ENCODE data around the gene MRPL19.

MRPL19 gene

GRCh38 chr2:75632091-75632701 is 14.4 kb upstream of the MRPL19 start:
- FAIRE-seq = no peak
- DNase-seq (ENCODE audit: insufficient read length, low spot score) = no peak
- no peak for TF ChIP-seq CTCF (IDR thresholded peaks at IDR 0.05; ENCODE audit: insufficient read depth, missing control alignments)

- FAIRE-seq = no peak
- no peak for TF ChIP-seq CTCF (IDR thresholded peaks at IDR 0.05; ENCODE audit: insufficient read depth, missing control alignments)
- DNase-seq (ENCODE audit: insufficient read length, low spot score) = no peak
These were observed 13.8 kb upstream of the MRPL19 start for GRCh38 chr2:75632813-75633212.

- DNase-seq (ENCODE audit: insufficient read length, low spot score) (no peak), FAIRE-seq (no peak)
- no peak for TF ChIP-seq CTCF (IDR thresholded peaks at IDR 0.05; ENCODE audit: insufficient read depth, missing control alignments)
These were observed 13.0 kb upstream of the MRPL19 start for GRCh38 chr2:75633620-75634019.

- DNase-seq (ENCODE audit: insufficient read length, low spot score) (no peak), FAIRE-seq (no peak)
- no peak for TF ChIP-seq CTCF (IDR thresholded peaks at IDR 0.05; ENCODE audit: insufficient read depth, missing control alignments)
These were observed 11.6 kb upstream of the MRPL19 start for GRCh38 chr2:75634945-75635344.

GRCh38 chr2:75637568-75637967 is 9.0 kb upstream of the MRPL19 start:
- no peak for FAIRE-seq
- no peak for DNase-seq (ENCODE audit: insufficient read length, low spot score)
- no peak for TF ChIP-seq CTCF (IDR thresholded peaks at IDR 0.05; ENCODE audit: insufficient read depth, missing control alignments)

GRCh38 chr2:75640621-75641121 is 5.9 kb upstream of the MRPL19 start:
- peak; percentile 97 for TF ChIP-seq CTCF (IDR thresholded peaks at IDR 0.05; ENCODE audit: insufficient read depth, missing control alignments)
- FAIRE-seq (no peak), DNase-seq (ENCODE audit: insufficient read length, low spot score) (no peak)

GRCh38 chr2:75641587-75641986 is 5.0 kb upstream of the MRPL19 start:
- FAIRE-seq (no peak), DNase-seq (ENCODE audit: insufficient read length, low spot score) (no peak)
- no peak for TF ChIP-seq CTCF (IDR thresholded peaks at IDR 0.05; ENCODE audit: insufficient read depth, missing control alignments)

All from D721Med (cell line).